Panc1 (cell line): ENCODE results near the gene RBBP7. TPM values are rescaled to one million over a fixed set of nuclear protein-coding genes. Genes with fewer than 3 reads are reported as not detected.

ENCODE experiments used
- ATAC-seq: fragments of 200-7000 bp; cut with Tn5 transposase; 2 replicates; pipeline ENCODE4 v1.9.1; 2020; ENCODE audit warnings: mild to moderate bottlenecking, moderate library complexity
- BruUV-seq: library from RNA; stranded (reverse); fragments of 400-500 nt; replicated peaks from 2 replicates; lab custom pipeline; 2021; lab: Mats Ljungman, UMichigan
- CTCF ChIA-PET: fragments of 300-600 bp; sonication (Branson Sonifier 250); formaldehyde crosslinking; loops from one replicate; lab custom pipeline; 2022; ENCODE audit warnings: antibody characterized with exemption; lab: Charles Lee
- POLR2A ChIA-PET: fragments of 300-600 bp; sonication (Branson Sonifier 250); formaldehyde crosslinking; loops from one replicate; lab custom pipeline; 2022; ENCODE audit warnings: antibody characterized with exemption; lab: Charles Lee
- DNase-seq: peaks from one replicate; pipeline ENCODE4 v3.0.0-alpha.2; 2010; ENCODE audit warnings: low read depth, low spot score
- H3K27ac ChIP-seq: 2 replicates; pipeline ENCODE4 v1.5.1; 2011; ENCODE audit warnings: mild to moderate bottlenecking, low read length, inconsistent platforms
- H3K27me3 ChIP-seq: fragments of 200-500 bp; sonication (Bioruptor generic); 2 replicates; pipeline ENCODE4 v1.6.0; 2014; ENCODE audit warnings: low read length, inconsistent platforms; ENCODE audit not compliant: control insufficient read depth, insufficient read depth
- H3K36me3 ChIP-seq: fragments of 200-500 bp; sonication (Bioruptor generic); 2 replicates; pipeline ENCODE4 v1.5.1; 2014; ENCODE audit warnings: inconsistent platforms, mild to moderate bottlenecking, low read length, moderate library complexity; ENCODE audit not compliant: control insufficient read depth, insufficient read depth
- H3K4me1 ChIP-seq: 2 replicates; pipeline ENCODE4 v1.5.1; 2011; ENCODE audit warnings: inconsistent platforms, mild to moderate bottlenecking, low read length, moderate library complexity; ENCODE audit not compliant: control insufficient read depth, insufficient read depth
- H3K4me3 ChIP-seq, 2 experiments: 2 replicates each; pipeline ENCODE4 v1.5.1; 2011 to 2012; ENCODE audit warnings: low read depth in 2 of 2, low read length in 2 of 2, mild to moderate bottlenecking in 2 of 2, inconsistent platforms in 1 of 2, moderate library complexity in 1 of 2
- H3K9me3 ChIP-seq: fragments of 200-500 bp; sonication (Bioruptor generic); 2 replicates; pipeline ENCODE4 v1.5.1; 2014; ENCODE audit warnings: low read depth, mild to moderate bottlenecking, inconsistent platforms, low read length, moderate library complexity; ENCODE audit not compliant: control insufficient read depth, insufficient read depth
- POLR2AphosphoS5 ChIP-seq: IDR thresholded peaks from 2 replicates; pipeline ENCODE4 v1.6.1; 2012; ENCODE audit warnings: mild to moderate bottlenecking, low read depth, low read length, moderate library complexity
- SIN3A ChIP-seq: IDR thresholded peaks from 2 replicates; pipeline ENCODE4 v1.6.1; 2012; ENCODE audit warnings: low read depth, mild to moderate bottlenecking, low read length, moderate library complexity, borderline replicate concordance; ENCODE audit not compliant: insufficient read depth
- TCF7L2 ChIP-seq: IDR thresholded peaks from 2 replicates; pipeline ENCODE4 v1.6.1; 2011; ENCODE audit warnings: mild to moderate bottlenecking, low read depth, low read length, inconsistent platforms
- in situ Hi-C: cut with HindIII; loops from 2 replicates; pipeline ENCODE4 v1.10.0; 2016; ENCODE audit warnings: low sequenced_read_pairs, low pct_unique_long_range_greater_than_20kb
- intact Hi-C: fragments of 100-400 bp; cut with micrococcal nuclease; formaldehyde crosslinking; loops from one replicate; pipeline ENCODE4 v1.10.0; 2022; ENCODE audit not compliant: unreplicated experiment
- total RNA-seq: library from RNA; stranded (reverse); gene quantifications from one replicate; pipeline ENCODE4 v1.2.1, GENCODE V29; 2021; ENCODE audit not compliant: unreplicated experiment
- TF ChIP-seq, protein P1 (sequence below), 2 experiments: IDR thresholded peaks; 2 replicates each; pipeline ENCODE4 v1.6.1; 2011 to 2012; ENCODE audit warnings: low read depth in 2 of 2, control low read depth in 1 of 2, low read length in 1 of 2, mild to moderate bottlenecking in 1 of 2, moderate library complexity in 1 of 2; ENCODE audit not compliant: insufficient read depth in 1 of 2
- TF ChIP-seq, protein P2 (sequence below): fragments of 450-650 bp; IDR thresholded peaks from 2 replicates; pipeline ENCODE4 v1.5.1; 2017; ENCODE audit warnings: mild to moderate bottlenecking

The RBBP7 gene
- total RNA-seq, 1 experiment from 2014 or later, result 95.8 TPM

DNA sequence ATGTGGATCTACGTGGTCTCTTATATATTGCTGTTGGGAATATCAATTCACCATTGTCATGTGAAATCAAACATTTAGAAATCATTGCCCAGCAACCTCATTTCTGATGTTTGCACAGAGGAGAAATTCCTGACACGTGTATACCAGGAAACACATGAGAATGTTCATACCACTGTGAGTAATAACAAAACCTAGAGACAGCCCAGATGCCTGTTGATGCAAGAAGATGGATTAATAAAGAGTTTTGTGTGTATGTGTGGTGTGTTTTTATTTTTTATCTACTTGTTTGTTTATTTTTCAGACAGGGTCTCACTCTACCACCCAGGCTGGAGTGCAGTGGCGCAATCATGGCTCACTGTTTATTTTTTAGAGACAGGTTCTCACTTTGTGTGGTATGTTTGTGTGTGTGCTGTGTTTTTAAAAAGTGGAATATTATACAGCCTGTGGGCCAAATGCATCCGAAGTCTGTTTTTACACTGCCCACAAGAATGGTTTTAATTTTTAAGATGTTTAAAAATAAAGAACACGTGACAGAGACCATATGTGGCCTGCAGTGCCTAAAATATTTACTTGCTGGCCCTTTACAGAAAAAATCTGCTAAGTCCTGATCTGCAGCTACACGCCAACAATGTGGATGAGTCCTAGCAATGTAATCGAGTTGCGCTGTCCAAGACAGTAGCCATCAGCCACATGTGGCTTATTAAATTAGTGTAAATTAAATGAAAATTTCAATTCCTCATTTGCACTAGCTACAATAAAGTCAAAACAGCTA is 44.7 kb downstream of the RBBP7 start:
- no peak for ATAC-seq
- CTCF ChIA-PET, result no interaction called here
- in situ Hi-C loops (no loop called here), intact Hi-C loops (no loop called here)
- no peak overlapping the region for H3K27ac ChIP-seq
- H3K36me3 ChIP-seq, result no peaks in the 10 kb centered on the region; the same call in 1 of the 2 replicates
- H3K9me3 ChIP-seq, result no peaks in the 10 kb centered on the region
- TF ChIP-seq SIN3A, result no peak
- TF ChIP-seq, protein P1, sequence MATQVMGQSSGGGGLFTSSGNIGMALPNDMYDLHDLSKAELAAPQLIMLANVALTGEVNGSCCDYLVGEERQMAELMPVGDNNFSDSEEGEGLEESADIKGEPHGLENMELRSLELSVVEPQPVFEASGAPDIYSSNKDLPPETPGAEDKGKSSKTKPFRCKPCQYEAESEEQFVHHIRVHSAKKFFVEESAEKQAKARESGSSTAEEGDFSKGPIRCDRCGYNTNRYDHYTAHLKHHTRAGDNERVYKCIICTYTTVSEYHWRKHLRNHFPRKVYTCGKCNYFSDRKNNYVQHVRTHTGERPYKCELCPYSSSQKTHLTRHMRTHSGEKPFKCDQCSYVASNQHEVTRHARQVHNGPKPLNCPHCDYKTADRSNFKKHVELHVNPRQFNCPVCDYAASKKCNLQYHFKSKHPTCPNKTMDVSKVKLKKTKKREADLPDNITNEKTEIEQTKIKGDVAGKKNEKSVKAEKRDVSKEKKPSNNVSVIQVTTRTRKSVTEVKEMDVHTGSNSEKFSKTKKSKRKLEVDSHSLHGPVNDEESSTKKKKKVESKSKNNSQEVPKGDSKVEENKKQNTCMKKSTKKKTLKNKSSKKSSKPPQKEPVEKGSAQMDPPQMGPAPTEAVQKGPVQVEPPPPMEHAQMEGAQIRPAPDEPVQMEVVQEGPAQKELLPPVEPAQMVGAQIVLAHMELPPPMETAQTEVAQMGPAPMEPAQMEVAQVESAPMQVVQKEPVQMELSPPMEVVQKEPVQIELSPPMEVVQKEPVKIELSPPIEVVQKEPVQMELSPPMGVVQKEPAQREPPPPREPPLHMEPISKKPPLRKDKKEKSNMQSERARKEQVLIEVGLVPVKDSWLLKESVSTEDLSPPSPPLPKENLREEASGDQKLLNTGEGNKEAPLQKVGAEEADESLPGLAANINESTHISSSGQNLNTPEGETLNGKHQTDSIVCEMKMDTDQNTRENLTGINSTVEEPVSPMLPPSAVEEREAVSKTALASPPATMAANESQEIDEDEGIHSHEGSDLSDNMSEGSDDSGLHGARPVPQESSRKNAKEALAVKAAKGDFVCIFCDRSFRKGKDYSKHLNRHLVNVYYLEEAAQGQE (IDR thresholded peaks at IDR 0.05; ENCODE audit: insufficient read depth in 1 of 2, low read depth in 2 of 2, low read length in 1 of 2), result no peak
- TF ChIP-seq TCF7L2, result no peak
- TF ChIP-seq POLR2AphosphoS5, result no peak
- DNase-seq, result no peak
- H3K27me3 ChIP-seq, result no peaks in the 10 kb centered on the region
- H3K4me3 ChIP-seq, result no peak overlapping the region
- POLR2A ChIA-PET, result no interaction called here
- no TSS peak for BruUV-seq
- no peaks in the 10 kb centered on the region for H3K4me1 ChIP-seq

DNA sequence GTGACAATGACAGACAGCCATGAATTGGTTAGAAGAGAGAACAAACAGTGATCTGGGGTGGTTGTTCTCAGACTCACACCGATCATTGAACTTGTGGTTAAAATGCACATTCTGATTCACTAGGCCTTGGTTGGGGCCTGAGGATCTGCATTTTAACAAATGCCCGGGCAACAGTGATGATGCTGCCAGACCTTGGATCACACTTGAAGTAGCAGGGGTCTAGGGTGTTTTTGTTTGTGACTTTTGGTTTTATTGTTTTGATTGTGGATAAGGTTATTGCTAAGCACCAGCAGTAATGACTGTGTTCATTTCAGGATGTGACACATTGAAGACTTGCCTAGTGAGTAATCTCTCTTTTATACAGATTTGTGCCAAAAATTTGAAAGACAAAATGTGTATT is 47.4 kb downstream of the RBBP7 start:
- no peak for TF ChIP-seq SIN3A
- TF ChIP-seq POLR2AphosphoS5, result no peak
- TF ChIP-seq, protein P1 (IDR thresholded peaks at IDR 0.05; ENCODE audit: insufficient read depth in 1 of 2, low read depth in 2 of 2, low read length in 1 of 2), result no peak
- no peak for TF ChIP-seq TCF7L2
- TF ChIP-seq, protein P2, sequence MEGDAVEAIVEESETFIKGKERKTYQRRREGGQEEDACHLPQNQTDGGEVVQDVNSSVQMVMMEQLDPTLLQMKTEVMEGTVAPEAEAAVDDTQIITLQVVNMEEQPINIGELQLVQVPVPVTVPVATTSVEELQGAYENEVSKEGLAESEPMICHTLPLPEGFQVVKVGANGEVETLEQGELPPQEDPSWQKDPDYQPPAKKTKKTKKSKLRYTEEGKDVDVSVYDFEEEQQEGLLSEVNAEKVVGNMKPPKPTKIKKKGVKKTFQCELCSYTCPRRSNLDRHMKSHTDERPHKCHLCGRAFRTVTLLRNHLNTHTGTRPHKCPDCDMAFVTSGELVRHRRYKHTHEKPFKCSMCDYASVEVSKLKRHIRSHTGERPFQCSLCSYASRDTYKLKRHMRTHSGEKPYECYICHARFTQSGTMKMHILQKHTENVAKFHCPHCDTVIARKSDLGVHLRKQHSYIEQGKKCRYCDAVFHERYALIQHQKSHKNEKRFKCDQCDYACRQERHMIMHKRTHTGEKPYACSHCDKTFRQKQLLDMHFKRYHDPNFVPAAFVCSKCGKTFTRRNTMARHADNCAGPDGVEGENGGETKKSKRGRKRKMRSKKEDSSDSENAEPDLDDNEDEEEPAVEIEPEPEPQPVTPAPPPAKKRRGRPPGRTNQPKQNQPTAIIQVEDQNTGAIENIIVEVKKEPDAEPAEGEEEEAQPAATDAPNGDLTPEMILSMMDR, result no peak
- H3K27ac ChIP-seq, result no peak overlapping the region
- H3K4me3 ChIP-seq, result no peak overlapping the region
- CTCF ChIA-PET, result no interaction called here
- no peaks in the 10 kb centered on the region for H3K9me3 ChIP-seq
- intact Hi-C loops, result no loop called here
- in situ Hi-C loops, result no loop called here
- ATAC-seq (no peak), DNase-seq (no peak)
- POLR2A ChIA-PET, result interaction anchor here (0.6 kb wide), 1 partner anchor 37 kb away, joined by 4 read pairs; no protein-coding TSS in a partner anchor
- no peaks in the 10 kb centered on the region for H3K27me3 ChIP-seq
- no TSS peak for BruUV-seq
- no peaks in the 10 kb centered on the region for H3K4me1 ChIP-seq
- peaks cover 2% of the 10 kb centered on the region; the same call in 1 of the 2 replicates for H3K36me3 ChIP-seq
